22Rv1 (cell line): ENCODE results near the gene LPAR5.
A peak's percentile ranks its signal among the peaks of the same experiment; 100 is the strongest.

Source experiments
- H3K27ac ChIP-seq: fragments of 450-650 bp; 2 replicates; pipeline ENCODE4 v1.5.1; 2017
- ZFX ChIP-seq: fragments of 450-650 bp; IDR thresholded peaks from 2 replicates; pipeline ENCODE4 v1.6.1; 2017; ENCODE audit warnings: antibody characterized with exemption, borderline replicate concordance
- TF ChIP-seq, protein P1 (sequence below): fragments of 450-650 bp; IDR thresholded peaks from 2 replicates; pipeline ENCODE4 v1.5.1; 2017; ENCODE audit warnings: mild to moderate bottlenecking

LPAR5 gene

DNA sequence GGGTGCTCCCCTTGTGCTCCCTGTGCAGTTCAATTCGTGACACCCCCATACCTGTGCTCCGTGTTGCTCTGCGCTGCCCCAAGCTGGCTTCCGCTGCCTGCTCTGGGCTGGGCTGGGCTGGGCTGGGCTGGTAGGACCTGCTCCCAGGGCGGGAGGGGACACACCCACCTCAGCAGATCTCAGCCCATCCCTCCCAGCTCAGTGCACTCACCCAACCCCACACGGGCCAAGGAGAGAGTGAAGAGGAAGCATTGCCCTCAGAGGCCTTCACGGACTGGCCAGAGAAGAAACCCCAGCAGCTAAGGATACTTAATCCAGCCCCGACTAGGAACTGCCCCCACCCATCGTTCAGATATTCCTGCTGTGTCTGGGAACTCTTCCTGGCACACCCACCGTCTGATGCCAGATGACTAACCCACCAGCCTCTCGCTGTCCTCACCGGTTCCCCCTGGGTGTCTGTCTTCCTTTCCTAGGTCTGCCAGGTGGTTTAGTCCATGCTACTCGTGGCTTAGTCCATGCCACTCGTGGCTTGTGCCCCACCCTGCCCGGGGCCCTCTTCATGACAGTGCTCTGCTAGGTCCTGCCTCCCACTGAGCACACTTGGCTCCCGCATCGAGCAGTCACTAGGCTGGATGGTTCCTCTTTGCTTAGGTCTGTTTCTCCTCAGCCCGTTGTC is at the start of gene LPAR5:
Gene LPAR5, minus strand, starts transcription at position 104 of the 676 bp plus-strand sequence. CDS start 14,711 bp downstream, outside the sequence.
- TF ChIP-seq ZFX: no peak
- TF ChIP-seq, protein P1, sequence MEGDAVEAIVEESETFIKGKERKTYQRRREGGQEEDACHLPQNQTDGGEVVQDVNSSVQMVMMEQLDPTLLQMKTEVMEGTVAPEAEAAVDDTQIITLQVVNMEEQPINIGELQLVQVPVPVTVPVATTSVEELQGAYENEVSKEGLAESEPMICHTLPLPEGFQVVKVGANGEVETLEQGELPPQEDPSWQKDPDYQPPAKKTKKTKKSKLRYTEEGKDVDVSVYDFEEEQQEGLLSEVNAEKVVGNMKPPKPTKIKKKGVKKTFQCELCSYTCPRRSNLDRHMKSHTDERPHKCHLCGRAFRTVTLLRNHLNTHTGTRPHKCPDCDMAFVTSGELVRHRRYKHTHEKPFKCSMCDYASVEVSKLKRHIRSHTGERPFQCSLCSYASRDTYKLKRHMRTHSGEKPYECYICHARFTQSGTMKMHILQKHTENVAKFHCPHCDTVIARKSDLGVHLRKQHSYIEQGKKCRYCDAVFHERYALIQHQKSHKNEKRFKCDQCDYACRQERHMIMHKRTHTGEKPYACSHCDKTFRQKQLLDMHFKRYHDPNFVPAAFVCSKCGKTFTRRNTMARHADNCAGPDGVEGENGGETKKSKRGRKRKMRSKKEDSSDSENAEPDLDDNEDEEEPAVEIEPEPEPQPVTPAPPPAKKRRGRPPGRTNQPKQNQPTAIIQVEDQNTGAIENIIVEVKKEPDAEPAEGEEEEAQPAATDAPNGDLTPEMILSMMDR: no peak
- no peak within 1 kb of the TSS for H3K27ac ChIP-seq

DNA sequence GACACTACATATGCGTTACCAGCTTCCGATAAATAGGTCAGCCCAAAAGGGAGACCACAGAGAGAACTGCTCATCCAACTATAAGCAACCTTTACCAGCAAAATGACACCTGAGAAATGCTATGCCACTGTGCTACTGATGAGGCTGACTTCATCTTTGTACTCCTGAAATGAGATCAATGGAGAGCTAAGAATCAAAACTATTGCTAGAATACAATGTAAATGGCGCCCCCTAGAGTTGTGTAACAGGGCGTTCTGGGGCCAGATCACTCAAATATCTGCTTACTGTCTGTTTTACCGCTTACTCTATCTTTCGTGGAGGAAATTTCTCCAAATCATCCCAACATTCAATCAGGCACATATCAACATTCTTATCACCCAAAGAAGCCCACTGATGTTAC is 48.9 kb upstream of the LPAR5 start:
- H3K27ac ChIP-seq: no peak overlapping the region
- TF ChIP-seq, protein P1: peak; percentile 88
- TF ChIP-seq ZFX: no peak

DNA sequence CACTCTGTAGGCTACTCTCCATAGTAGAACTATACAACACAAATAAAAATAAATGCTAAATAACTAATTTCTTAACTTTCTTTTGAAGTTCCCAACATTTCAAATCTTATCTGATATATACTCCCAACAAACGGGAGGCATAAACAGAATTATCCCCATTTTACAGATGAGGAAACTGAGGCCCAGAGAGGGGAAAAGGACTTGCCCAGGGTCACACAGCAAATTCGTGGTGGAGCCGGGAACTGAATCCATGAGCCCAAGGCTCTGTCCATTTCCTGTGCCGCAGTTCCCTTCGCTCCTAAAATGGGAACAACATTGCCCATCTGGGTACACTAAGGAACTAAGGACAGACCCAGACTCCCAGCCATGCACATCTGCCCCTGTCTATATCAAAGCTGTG is 41.2 kb upstream of the LPAR5 start:
- TF ChIP-seq, protein P1: no peak
- TF ChIP-seq ZFX: no peak
- no peak overlapping the region for H3K27ac ChIP-seq

DNA sequence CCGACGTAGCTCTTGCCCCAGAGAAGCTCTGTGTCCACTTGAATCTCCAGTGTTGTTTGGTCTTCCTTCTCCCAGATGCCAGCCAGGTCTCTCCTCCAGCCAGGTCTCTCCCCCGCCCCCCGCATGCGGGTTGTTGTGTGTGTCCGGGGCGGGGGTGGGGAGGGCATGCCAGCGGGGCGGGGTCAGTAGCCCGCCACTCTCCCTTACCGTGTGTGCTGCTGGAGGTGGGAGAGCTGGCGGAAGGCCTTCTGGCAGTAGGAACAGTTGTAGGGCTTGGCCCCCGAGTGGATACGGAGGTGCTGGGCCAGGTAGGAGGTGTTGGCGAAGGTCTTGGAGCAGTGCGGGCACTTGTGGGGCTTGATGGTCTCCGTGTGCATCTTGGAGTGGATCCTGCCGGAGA is 36.4 kb upstream of the LPAR5 start:
- no peak for TF ChIP-seq ZFX
- TF ChIP-seq, protein P1: no peak
- H3K27ac ChIP-seq: no peak overlapping the region

DNA sequence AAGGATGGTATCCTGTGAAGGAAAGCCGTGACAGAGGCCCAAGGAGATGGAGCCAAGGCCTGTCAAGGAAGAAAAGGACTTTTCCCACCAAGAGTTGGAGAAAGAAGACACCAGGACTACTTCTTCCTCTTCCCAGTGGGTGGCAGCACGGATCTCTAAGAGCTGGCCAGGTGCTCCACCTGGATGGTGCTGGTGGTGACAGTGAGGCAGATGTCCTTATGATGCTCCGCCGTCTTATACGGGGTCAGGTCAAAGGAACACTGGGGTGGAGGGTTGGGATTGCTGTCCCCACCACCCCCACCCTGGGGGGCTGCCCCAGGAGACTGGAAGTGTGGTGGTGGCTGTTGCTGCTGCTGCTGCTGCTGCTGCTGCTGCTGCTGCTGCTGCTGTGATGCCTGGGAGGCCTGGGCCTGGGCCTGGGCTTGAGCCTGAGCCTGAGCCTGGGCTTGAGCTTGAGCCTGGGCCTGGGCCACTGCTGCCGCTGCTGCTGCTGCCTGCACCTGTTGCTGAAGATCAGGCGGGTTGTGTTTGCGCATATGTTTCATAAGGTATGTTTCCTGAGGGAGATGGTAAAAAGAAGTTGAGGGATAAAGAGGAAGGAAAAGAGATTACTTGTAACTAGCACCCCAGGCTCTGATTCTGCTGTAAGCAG is 31.9 kb upstream of the LPAR5 start:
- TF ChIP-seq, protein P1: peak; percentile 60
- TF ChIP-seq ZFX: no peak

DNA sequence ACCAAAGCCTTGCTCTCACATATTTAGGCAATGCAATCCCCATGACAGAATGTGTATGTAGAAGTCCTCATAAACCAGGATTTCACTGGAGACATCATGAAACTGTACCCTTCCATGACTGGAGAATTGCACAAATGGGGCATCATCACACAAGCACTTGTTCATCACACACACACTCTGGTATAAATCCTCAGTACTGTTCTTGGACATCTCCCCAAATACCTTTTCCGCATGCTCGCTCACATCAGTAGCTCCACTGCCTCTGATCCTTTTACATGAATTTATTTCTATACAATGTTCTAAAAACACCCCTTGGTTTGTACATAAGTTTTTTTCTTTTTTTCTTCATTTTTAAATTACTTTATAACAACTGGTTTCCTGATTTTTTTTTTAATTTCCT is 30.5 kb upstream of the LPAR5 start:
- no peak for TF ChIP-seq ZFX
- TF ChIP-seq, protein P1: no peak
- no peak overlapping the region for H3K27ac ChIP-seq

More for the DNA sequence above, 31.9 kb upstream of the LPAR5 start:
- no peak overlapping the region for H3K27ac ChIP-seq

DNA sequence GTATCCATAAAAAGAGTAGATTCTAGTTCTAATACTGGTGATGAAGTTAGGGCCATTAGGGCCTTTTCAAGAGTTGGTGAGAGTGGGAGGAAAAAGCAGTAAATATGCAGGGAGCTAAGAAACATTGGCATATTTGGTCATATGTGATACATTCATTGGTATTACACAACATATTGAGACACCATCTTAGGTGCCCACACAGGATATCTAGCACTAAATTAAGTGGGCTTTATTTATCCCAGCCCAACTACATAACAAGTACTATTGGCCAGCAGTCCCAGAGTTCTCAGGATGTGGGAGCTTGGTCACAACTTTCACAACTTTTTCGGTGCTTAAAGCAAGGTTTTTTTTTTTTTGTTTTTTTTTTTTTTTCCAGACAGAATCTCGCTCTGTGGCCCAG is 29.1 kb upstream of the LPAR5 start:
- no peak for TF ChIP-seq ZFX
- TF ChIP-seq, protein P1: no peak
- H3K27ac ChIP-seq: 0 out of 2 replicates have a peak overlapping the region, but pooled peaks have one; percentile 82
